LNCAP (cell line): Measurements from ENCODE around the gene BLOC1S4.

Source experiments
- CTCF ChIP-seq: fragments of 450-650 bp; IDR thresholded peaks from 2 replicates; pipeline ENCODE4 v1.5.1; 2017; ENCODE audit warnings: mild to moderate bottlenecking

Gene BLOC1S4

DNA sequence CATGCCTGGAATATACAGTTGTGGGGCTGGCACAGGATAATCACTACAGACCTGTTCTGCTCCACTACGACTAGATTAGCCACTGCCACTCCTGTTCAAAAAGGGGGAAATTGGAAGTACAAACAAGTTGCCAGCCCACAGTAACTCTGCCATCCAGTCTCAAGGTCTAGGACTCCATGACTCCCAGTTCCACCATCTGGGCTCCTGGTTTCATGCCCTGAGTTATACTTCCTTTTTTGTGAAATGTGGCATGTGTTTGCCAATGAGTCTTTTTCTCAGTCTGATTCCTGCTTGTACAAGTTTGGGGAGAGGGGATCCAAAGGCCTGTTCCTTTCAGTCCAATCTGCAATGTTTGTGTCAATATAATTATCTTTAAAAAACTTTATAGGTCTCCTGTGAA lies 1.0 kb upstream of the BLOC1S4 start:
- TF ChIP-seq CTCF = no peak

GRCh38 chr4:6715704-6716017 lies 313 bp upstream of the BLOC1S4 start:
- TF ChIP-seq CTCF = no peak

DNA sequence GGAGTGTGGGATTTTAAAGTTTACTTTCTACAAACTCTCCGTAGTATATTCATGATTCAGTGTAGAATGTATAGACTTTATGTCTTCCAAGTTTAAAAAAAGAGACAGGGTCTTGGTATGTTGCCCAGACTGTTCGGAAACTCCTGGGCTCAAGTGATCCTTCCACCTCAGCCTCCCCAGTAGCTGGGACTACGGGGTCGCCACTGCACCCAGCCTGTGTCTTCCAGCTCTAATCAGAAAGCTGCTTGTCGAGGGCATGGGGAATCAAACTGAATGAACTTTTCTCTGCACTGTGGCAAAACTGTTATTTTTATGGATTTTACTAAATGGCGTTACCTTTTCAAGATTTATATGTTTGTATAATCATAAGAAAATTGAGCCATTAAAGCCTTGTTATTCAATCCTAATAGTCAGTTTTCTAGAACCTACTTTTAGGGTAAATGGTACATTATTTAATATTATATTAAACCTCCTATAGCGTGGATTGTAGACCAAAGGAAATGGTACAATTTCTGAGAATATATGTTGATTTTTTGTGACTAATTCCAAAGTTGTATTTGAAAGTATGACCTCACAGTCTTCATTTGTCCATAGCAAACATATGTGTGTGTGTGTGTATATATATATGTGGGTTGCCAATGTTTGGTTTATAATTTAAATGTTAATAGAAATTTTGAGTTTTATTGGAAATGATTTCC lies 1.1 kb downstream of the BLOC1S4 start:
- no peak for TF ChIP-seq CTCF

DNA sequence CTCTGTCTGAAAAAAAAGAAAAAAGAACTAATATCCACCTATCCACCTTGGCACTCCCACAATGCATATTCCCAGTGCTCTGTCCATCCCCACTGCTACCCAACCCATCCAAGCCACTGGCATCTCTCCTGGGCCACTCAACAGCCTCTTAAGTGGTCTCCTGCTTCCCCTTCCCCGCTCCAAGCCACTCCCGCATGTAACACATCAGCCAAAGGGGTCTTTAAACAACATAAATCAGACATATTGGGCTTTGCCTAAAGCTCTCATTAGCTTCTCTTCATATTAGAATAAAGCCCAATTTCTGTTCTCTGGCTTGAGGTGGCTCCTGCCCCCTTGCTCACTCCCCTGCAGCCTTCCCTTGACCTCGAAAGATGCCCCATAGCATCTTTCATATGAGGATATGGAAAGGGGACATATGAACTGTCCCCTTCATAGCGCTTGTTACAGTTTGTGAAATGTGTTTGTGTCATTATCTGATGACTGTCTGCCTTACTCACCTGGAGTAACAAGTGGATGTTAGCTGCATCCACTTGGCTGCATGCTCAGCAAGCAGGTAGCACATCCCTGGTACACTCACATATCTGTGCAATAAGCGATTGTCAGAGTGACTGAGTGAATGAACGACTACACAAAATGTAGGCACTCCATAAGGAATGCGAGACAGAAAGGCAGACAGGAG lies 3.1 kb downstream of the BLOC1S4 start:
- TF ChIP-seq CTCF = no peak

DNA sequence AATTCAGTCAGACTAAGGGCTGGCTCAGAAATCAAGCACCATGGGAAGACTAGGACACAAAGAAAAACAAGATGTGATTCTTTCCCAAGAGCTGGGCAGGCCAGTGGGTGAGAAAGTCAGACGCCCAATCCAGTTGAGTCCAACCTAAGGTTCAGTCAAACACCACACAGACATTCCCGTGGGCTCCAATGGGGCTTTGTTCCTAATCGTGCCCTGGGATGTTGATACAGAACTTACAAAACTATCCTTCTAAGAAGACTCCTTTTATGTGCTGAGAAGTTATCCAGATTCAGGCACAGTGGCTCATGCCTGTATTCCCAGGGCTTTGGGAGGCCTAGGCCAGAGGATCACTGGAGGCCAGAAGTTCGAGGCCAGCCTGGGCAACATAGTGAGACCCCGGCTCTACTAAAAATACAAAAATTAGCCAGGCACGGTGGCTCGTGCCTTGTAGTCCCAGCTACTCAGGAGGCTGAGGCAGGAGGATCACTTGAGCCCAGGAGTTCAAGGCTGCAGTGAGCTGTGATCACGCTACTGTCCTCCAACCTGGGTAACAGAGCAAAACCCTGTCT lies 3.7 kb downstream of the BLOC1S4 start:
- no peak for TF ChIP-seq CTCF

GRCh38 chr4:6720202-6720699 lies 4.3 kb downstream of the BLOC1S4 start:
- peak; percentile 95 for TF ChIP-seq CTCF

- TF ChIP-seq CTCF = no peak
Observed at GRCh38 chr4:6721121-6721520, 5.1 kb downstream of the BLOC1S4 start.
